ENCODE measurements around the gene PILRA. TPM values are rescaled to one million over a fixed set of nuclear protein-coding genes. Genes with fewer than 3 reads are reported as not detected.

The PILRA gene
- total and polyA plus RNA-seq, 8 donors: 5.0 to 52.3 (median 6.4) TPM

- peaks cover 0 to 10% of the 10 kb centered on the region in 2 donors for H3K27me3 ChIP-seq
- H3K27ac ChIP-seq: no peak overlapping the region
- H3K9me3 ChIP-seq: no peaks in the 10 kb centered on the region
- no peak overlapping the region for H3K4me3 ChIP-seq
- no peak for DNase-seq
- peaks cover 0 to 8% of the 10 kb centered on the region in 2 donors for H3K4me1 ChIP-seq
- no peak for TF ChIP-seq CTCF (IDR thresholded peaks at IDR 0.05)
- intact Hi-C loops (cut with DNase I): no loop called here
- H3K36me3 ChIP-seq: peaks cover 0 to 7% of the 10 kb centered on the region in 2 donors
- ATAC-seq: no peak
Observed at GRCh38 chr7:100389437-100390088, 16.3 kb downstream of the PILRA start.

GRCh38 chr7:100390286-100391009, 17.2 kb downstream of the PILRA start:
- Histone ChIP-seq H3K4me1 (no peaks in the 10 kb centered on the region), H3K36me3 (peaks cover 0 to 7% of the 10 kb centered on the region in 2 donors), H3K4me3 (no peak overlapping the region), H3K9me3 (no peaks in the 10 kb centered on the region), H3K27ac (no peak overlapping the region), H3K27me3 (peaks cover 0 to 10% of the 10 kb centered on the region in 2 donors)
- intact Hi-C loops (cut with DNase I): no loop called here
- TF ChIP-seq CTCF (IDR thresholded peaks at IDR 0.05): no peak
- no peak for ATAC-seq
- no peak for DNase-seq

GRCh38 chr7:100393233-100393905, 20.1 kb downstream of the PILRA start:
- TF ChIP-seq CTCF (IDR thresholded peaks at IDR 0.05): no peak
- H3K4me3 ChIP-seq: no peak overlapping the region
- H3K4me1 ChIP-seq: peaks cover 0 to 24% of the 10 kb centered on the region in 2 donors
- H3K27ac ChIP-seq: no peak overlapping the region
- intact Hi-C loops (cut with DNase I): no loop called here
- peaks cover 0 to 7% of the 10 kb centered on the region in 2 donors for H3K36me3 ChIP-seq
- H3K27me3 ChIP-seq: peaks cover 0 to 10% of the 10 kb centered on the region in 2 donors
- no peaks in the 10 kb centered on the region for H3K9me3 ChIP-seq
- no peak for DNase-seq
- no peak for ATAC-seq

- Histone ChIP-seq H3K9me3 (no peaks in the 10 kb centered on the region), H3K4me1 (peaks cover 0 to 24% of the 10 kb centered on the region in 2 donors), H3K27ac (no peak overlapping the region), H3K27me3 (peaks cover 0 to 10% of the 10 kb centered on the region in 2 donors), H3K4me3 (no peak overlapping the region), H3K36me3 (peaks cover 0 to 7% of the 10 kb centered on the region in 2 donors)
- DNase-seq (no peak), ATAC-seq (no peak)
- TF ChIP-seq CTCF (IDR thresholded peaks at IDR 0.05): no peak
- intact Hi-C loops (cut with DNase I): no loop called here
Observed at GRCh38 chr7:100394077-100394476, 20.8 kb downstream of the PILRA start.
